HG02885 (cell line): ENCODE measurements around the gene SLC9A4.

Experiments
- ATAC-seq: cut with Tn5 transposase; IDR thresholded peaks from one replicate; pipeline ENCODE4 v1.9.1; 2021; ENCODE audit warnings: mild to moderate bottlenecking; ENCODE audit not compliant: unreplicated experiment, poor library complexity

SLC9A4 gene

DNA sequence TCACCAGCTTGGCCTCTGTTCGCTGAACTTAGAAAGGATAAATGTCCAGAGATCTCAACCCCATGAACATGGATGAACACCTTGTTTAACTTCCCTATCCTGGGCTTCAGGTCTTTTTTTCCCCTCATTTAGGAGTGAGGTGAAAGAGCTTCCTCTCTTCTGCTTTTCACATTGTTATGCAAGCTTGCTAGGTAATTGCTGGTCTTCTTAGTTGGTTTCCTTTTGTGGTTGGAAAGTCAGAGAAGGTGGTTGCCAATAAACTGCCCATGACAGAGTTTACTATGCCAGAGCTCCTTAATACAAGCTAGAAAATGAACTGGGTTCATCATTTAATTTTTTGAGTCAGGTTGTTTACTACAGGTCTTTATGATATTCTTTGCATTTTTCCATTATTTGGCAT is 16.6 kb downstream of the SLC9A4 start:
- ATAC-seq = no peak

DNA sequence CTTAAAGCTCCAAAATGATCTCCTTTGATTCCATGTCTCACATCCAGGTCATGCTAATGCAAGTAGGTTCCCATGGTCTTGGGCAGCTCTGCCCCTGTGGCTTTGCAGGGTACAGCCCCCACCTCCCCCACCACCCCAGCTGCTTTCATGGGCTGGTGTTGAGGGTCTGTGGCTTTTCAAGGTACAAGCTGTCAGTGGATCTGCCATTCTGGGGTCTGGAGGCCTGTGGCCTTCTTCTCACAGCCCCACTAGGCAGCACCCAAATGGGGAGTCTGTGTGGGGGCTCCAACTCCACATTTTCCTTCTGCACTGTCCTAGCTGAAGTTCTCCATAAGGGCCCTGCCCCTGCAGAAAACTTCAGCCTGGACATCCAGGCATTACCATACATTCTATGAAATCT is 19.0 kb downstream of the SLC9A4 start:
- no peak for ATAC-seq

DNA sequence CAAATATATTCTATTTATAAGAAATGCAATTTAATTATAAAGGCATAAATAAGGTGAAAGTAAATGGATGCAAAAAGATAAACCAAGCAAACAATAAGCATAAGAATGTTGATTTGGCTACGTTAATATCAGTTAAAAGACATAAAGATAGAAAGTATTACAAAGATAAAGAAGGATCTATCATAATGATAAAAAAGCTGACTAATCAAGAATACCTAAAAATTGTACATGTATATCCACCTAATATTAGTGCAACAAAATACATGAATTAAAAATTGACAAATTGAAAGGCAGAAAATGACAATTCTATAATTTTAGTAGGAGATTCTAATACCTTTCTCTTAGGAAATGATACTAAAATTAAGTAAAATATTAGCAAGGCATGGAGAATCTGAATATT is 21.5 kb downstream of the SLC9A4 start:
- ATAC-seq = no peak

DNA sequence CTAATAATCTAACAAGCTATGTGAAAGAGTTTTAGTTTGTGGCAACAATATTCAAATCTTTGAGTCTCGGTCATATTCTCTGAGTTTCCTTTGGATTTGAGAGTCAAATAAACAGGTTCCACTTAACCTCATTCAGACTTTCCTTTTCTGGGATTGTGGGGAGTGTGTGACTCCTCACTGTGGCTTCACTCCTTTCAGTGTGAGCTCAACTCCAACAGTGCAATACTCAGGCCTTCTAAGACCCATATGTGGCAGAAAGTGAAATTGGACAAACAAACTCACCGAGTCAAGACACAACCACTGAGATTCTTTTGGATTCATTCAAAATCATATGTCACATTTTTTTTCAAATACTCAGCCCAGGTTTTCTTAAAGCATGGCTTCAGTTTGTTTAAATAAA is 25.4 kb downstream of the SLC9A4 start:
- ATAC-seq = no peak

DNA sequence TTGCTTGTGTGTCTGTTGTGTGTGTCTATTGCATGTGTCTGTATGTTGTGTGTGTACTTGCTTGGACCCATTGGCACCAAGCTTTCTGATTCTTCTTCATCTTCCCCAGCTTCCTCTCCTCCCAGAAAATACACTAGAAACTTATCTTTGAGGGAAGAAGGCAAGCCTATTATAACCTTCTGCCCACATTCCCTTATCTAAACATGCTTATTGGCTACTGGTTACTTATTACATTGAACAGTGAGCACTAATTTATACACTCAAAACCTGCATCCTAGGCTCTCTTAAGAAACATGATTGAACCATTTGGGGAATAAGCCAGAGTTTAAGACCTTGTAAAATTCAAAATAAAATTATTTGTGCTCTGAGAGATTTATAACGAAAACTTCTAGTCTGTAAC is 26.5 kb downstream of the SLC9A4 start:
- no peak for ATAC-seq

DNA sequence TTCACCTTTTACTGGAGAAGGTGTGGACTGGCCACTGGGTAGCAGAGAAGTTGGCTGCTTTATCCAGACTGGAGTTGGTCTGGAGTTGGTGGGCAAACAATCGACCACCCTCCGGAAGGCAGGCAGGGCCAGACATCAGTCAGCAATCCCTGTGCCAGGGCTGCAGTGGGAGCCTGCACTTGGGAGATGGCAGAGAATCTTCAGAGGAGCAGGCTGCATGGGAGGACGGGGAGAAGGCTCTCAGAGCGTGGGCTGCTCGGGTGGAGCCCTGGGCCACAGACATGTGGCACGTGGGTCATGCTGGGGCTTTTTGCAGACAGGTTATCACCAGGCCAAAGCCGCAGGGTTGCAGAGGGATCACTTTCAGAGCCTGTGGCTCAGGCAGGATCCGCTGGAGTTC is 29.6 kb downstream of the SLC9A4 start:
- no peak for ATAC-seq

DNA sequence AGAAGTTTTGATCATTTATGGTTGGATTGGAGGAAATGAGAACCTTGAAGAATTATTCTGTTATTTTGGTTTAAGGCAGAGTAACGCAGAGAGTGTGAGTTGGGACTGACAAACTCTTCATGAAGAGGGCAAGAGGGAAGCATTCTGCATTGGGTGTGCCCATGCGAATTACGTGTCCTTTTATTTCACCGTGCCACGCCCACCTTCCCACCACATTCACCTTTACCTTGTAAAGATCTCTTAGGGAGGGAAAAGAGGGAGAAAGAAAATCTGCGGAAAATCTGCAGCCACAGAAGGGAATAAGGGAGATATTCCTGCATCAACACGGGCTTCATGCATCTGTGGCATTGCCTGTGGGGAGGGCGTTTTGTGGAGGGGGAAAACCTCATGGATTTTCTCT is 31.8 kb downstream of the SLC9A4 start:
- ATAC-seq = no peak

GRCh38 chr2:102505290-102505689 is 32.3 kb downstream of the SLC9A4 start:
- ATAC-seq = no peak

DNA sequence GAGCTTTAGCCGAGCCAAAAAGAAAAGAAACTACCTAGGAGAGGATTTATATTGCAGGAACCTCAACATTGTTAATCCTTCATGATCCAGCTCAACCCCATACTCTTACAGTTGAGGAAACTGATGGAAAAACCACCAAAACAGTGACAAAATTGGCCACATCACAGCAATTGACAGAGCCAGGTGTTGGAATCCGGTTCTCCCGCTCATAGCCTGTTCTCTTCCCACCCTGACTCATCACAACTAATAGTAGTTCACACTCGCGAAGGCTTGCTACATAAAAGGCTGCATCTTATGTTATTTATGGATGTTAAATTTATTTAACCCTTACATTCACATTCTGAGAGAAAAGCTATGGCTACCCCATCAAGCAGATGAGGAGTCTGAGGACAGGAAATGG is 33.7 kb downstream of the SLC9A4 start:
- ATAC-seq = no peak

GRCh38 chr2:102508863-102509262 is 35.8 kb downstream of the SLC9A4 start:
- ATAC-seq = no peak

DNA sequence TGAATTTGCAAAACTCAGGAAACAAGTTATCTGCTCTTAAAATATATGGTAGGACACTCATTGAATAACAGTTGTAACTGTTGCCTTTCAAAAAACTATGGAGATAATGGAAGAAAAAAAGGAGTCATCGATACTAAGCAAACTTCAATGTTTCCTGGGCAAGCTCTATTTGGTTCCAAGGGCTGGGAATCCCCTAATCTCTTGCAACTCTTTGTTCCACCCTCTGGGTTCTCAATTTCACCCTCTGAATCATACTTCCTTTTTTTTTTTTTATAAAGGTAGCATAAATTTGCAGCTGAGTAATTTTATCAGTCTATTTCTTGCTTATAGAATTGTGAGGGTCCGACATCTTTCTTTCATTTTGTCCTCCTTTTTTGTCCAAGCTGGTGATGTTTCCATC is 36.7 kb downstream of the SLC9A4 start:
- peak; percentile 66 for ATAC-seq

- ATAC-seq = no peak
These were observed 38.0 kb downstream of the SLC9A4 start for GRCh38 chr2:102510791-102511575.

GRCh38 chr2:102512161-102512560 is 39.1 kb downstream of the SLC9A4 start:
- no peak for ATAC-seq

DNA sequence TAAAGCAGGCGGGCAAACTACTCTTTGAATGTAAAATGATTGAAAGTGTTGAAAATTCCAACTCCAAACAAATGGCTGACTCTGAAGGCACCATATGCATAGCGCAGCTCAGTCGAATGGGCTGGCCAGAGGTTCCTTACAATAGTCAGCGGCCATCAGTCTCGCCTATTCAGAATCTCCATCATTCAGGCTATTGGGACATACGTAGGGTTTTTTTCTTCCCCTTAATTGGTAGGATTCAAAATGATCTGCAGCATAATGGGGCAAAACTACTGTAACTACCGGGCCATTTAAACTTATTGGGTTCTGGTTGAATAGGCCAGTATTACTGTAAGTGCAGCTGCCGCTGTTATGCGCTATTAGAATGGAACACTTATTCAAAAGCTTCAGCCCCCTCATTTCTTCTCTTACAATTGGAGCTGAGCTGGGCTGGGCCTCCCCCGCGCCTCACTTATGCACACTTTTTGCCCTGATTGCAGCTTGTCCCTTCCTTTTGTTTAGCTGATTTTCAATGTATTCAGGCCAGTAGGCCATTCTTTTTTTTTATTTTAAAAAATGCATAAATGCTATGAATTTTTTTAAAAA is 40.4 kb downstream of the SLC9A4 start:
- ATAC-seq = no peak

DNA sequence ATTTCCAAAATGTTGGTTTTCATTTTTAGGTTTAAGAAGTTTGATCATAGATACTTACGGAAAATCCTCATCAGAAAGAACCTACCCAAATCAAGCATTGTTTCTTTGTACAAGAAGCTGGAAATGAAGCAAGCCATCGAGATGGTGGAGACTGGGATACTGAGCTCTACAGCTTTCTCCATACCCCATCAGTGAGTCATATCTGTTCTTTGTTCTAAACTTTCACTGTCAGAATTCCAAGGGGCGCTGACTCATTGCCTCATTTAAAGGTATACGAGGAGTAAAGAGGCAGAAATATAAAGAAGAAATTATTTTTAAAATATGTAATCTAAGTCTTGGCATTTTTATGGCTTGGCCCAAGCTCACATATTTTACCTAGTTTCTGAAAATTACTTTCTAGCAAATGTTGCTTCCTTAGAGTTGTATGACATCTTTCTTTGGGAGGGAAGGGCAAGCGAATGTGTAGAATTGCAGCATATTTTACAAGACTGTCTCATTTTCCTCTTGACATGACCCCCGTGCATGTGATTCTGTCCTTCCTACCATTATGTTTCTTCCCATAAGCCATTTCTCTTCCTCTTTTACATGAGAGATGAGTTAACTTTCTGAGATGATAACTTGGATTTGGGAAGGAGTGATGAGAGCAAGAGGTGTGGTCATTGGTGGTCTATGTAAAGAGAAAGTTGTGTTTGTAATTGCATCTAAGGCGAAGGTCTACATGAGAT is 41.2 kb downstream of the SLC9A4 start:
- ATAC-seq = no peak

DNA sequence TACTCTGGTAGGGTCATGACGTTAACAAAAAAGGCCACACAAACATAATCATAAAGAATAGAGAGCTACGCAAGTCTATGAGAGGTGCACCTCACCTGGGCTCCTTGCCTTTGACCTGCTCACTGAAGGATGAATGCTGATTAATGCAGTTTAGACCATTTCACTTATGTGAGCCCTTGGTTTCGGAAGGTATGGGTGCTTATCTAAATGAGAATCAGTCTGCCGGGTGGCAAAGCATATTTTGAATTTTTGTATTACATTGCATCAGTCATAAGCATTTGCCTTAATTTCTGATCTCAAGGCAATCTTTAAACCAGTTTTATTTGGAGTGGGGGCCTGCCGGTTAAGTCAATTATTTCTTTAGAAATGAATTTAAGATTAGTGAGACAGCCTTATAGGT is 42.8 kb downstream of the SLC9A4 start:
- no peak for ATAC-seq

DNA sequence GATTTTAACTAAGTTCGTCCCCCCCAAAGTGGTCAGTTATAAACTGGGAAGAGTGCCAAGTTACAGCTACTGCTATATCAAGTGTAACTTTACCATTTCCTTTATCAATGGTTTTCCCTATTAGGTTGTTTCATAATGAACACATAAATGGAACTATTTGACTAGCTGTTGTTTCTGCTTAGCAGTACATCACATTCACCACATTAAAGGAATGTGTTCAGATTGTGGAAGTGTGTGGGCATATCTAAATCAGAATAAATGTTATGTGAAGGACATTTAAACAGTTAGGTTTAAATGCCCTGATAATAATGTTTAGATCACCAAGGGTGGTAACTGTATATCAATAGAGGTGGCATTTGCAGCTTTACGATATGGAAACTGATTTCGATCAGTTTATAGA is 45.1 kb downstream of the SLC9A4 start:
- ATAC-seq = no peak

DNA sequence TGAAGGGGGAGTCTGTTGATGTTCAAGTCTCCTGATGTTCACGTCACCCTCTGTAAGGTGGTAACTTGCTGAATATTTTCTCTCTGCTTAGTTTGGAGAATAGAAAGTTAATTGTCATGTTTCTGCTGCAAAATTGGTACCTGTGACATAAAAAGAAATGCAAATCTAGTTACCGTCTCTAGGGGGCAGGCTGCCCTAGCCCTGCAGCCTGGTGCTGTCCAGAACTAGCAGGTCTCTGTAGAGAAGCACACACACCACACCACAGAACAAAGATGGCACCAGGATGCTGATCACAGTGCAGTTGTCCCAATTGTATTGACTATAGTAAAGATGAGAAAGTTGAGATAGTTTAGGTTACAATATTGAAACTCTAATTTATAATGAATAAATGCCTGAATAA is 47.0 kb downstream of the SLC9A4 start:
- ATAC-seq = peak; percentile 85

GRCh38 chr2:102520801-102521200 is 47.8 kb downstream of the SLC9A4 start:
- ATAC-seq = no peak

DNA sequence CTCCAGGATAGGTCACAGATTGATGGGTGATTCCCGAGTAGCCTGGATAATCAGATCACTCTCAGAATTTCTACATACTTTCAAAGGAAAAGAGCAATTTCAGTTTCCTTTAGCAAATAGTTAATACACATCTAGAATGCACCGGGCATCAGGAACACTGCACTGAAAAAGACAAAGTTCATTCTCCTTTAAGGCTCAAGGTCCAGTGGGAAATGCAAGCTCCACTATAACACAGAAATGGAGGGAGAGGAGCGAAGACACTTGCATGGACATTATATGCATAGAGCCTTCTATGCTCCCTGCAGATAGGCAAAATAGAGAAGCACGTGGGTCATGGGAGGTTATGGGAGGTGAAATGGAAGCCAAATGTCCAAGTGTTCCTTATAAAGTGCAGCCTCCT is 49.1 kb downstream of the SLC9A4 start:
- ATAC-seq = no peak

GRCh38 chr2:102522890-102523289 is 49.9 kb downstream of the SLC9A4 start:
- ATAC-seq = no peak

- no peak for ATAC-seq
These were observed 50.6 kb downstream of the SLC9A4 start for GRCh38 chr2:102523651-102524050.
